Mucosa of rectum (tissue), 2 donors: ENCODE measurements around the gene ZMAT3.

Experiments
- H3K27ac ChIP-seq, 2 donors: one replicate each; pipeline ENCODE4 v1.7.0; 2013; ENCODE audit warnings: inconsistent platforms in 2 of 2, low read depth in 2 of 2, low read length in 2 of 2
- H3K27me3 ChIP-seq, 2 donors: one replicate each; pipeline ENCODE4 v1.7.0; 2013; ENCODE audit warnings: low read length in 2 of 2; ENCODE audit not compliant: control insufficient read depth in 2 of 2, insufficient read depth in 2 of 2
- H3K36me3 ChIP-seq, 2 donors: one replicate each; pipeline ENCODE4 v1.7.0; 2013; ENCODE audit warnings: low read length in 2 of 2; ENCODE audit not compliant: control insufficient read depth in 2 of 2, insufficient read depth in 2 of 2
- H3K4me1 ChIP-seq, 2 donors: one replicate each; pipeline ENCODE4 v1.7.0; 2013; ENCODE audit warnings: low read length in 2 of 2, mild to moderate bottlenecking in 1 of 2; ENCODE audit not compliant: control insufficient read depth in 2 of 2, insufficient read depth in 2 of 2
- H3K4me3 ChIP-seq, 2 donors: one replicate each; pipeline ENCODE4 v1.7.0; 2013; ENCODE audit warnings: low read length in 2 of 2
- H3K9ac ChIP-seq, 2 donors: one replicate each; pipeline ENCODE4 v1.7.0; 2013; ENCODE audit warnings: low read length in 2 of 2, low read depth in 1 of 2, mild to moderate bottlenecking in 1 of 2
- H3K9me3 ChIP-seq, 2 donors: one replicate each; pipeline ENCODE4 v1.7.0; 2013; ENCODE audit warnings: low read length in 2 of 2; ENCODE audit not compliant: control insufficient read depth in 2 of 2
- donor health status: healthy.
- donor health status: Normal muscosa, but diverticular disease.

ZMAT3 gene

GRCh38 chr3:179027326-179027900, 44.2 kb downstream of the ZMAT3 start:
- H3K27ac ChIP-seq: no peak overlapping the region
- H3K9ac ChIP-seq: no peak overlapping the region
- H3K4me3 ChIP-seq: no peak overlapping the region
- H3K4me1 ChIP-seq: no peaks in the 10 kb centered on the region
- H3K9me3 ChIP-seq: no peaks in the 10 kb centered on the region
- no peaks in the 10 kb centered on the region for H3K27me3 ChIP-seq
- H3K36me3 ChIP-seq: no peaks in the 10 kb centered on the region

GRCh38 chr3:179026636-179027035, 45.0 kb downstream of the ZMAT3 start:
- no peak overlapping the region for H3K27ac ChIP-seq

GRCh38 chr3:179021119-179021903, 50.3 kb downstream of the ZMAT3 start:
- Histone ChIP-seq H3K4me1 (no peaks in the 10 kb centered on the region), H3K27me3 (no peaks in the 10 kb centered on the region), H3K9ac (no peak overlapping the region), H3K4me3 (no peak overlapping the region), H3K36me3 (no peaks in the 10 kb centered on the region), H3K27ac (no peak overlapping the region), H3K9me3 (no peaks in the 10 kb centered on the region)

More at GRCh38 chr3:179026636-179027035, 45.0 kb downstream of the ZMAT3 start:
- H3K27me3 ChIP-seq: no peaks in the 10 kb centered on the region
- no peaks in the 10 kb centered on the region for H3K36me3 ChIP-seq
- H3K9ac ChIP-seq: no peak overlapping the region
- no peak overlapping the region for H3K4me3 ChIP-seq
- no peaks in the 10 kb centered on the region for H3K4me1 ChIP-seq
- no peaks in the 10 kb centered on the region for H3K9me3 ChIP-seq

- Histone ChIP-seq H3K4me3 (no peak overlapping the region), H3K9ac (no peak overlapping the region), H3K4me1 (no peaks in the 10 kb centered on the region), H3K9me3 (no peaks in the 10 kb centered on the region), H3K36me3 (no peaks in the 10 kb centered on the region), H3K27me3 (no peaks in the 10 kb centered on the region), H3K27ac (no peak overlapping the region)
Measured at GRCh38 chr3:179020112-179020511, 51.5 kb downstream of the ZMAT3 start.

- H3K36me3 ChIP-seq: no peaks in the 10 kb centered on the region
- no peaks in the 10 kb centered on the region for H3K27me3 ChIP-seq
- H3K4me3 ChIP-seq: no peak overlapping the region
- no peak overlapping the region for H3K9ac ChIP-seq
- no peaks in the 10 kb centered on the region for H3K9me3 ChIP-seq
- H3K27ac ChIP-seq: no peak overlapping the region
- no peaks in the 10 kb centered on the region for H3K4me1 ChIP-seq
Measured at GRCh38 chr3:179018808-179019207, 52.8 kb downstream of the ZMAT3 start.

GRCh38 chr3:179016979-179017670, 54.5 kb downstream of the ZMAT3 start:
- no peaks in the 10 kb centered on the region for H3K9me3 ChIP-seq
- H3K36me3 ChIP-seq: no peaks in the 10 kb centered on the region
- no peaks in the 10 kb centered on the region for H3K4me1 ChIP-seq
- H3K4me3 ChIP-seq: no peak overlapping the region
- H3K9ac ChIP-seq: no peak overlapping the region
- no peaks in the 10 kb centered on the region for H3K27me3 ChIP-seq
- no peak overlapping the region for H3K27ac ChIP-seq

GRCh38 chr3:179015551-179016020, 56.0 kb downstream of the ZMAT3 start:
- Histone ChIP-seq H3K4me1 (no peaks in the 10 kb centered on the region), H3K4me3 (no peak overlapping the region), H3K9me3 (no peaks in the 10 kb centered on the region), H3K27ac (no peak overlapping the region), H3K27me3 (no peaks in the 10 kb centered on the region), H3K9ac (no peak overlapping the region), H3K36me3 (no peaks in the 10 kb centered on the region)

- Histone ChIP-seq H3K27ac (no peak overlapping the region), H3K9ac (no peak overlapping the region), H3K4me1 (no peaks in the 10 kb centered on the region), H3K9me3 (no peaks in the 10 kb centered on the region), H3K4me3 (no peak overlapping the region), H3K36me3 (no peaks in the 10 kb centered on the region), H3K27me3 (no peaks in the 10 kb centered on the region)
Measured at GRCh38 chr3:179005706-179006105, 65.9 kb downstream of the ZMAT3 start.

GRCh38 chr3:179005213-179005612, 66.4 kb downstream of the ZMAT3 start:
- Histone ChIP-seq H3K27me3 (no peaks in the 10 kb centered on the region), H3K9ac (no peak overlapping the region), H3K9me3 (no peaks in the 10 kb centered on the region), H3K4me1 (no peaks in the 10 kb centered on the region), H3K27ac (no peak overlapping the region), H3K4me3 (no peak overlapping the region), H3K36me3 (no peaks in the 10 kb centered on the region)

- H3K36me3 ChIP-seq: no peaks in the 10 kb centered on the region
- H3K27me3 ChIP-seq: no peaks in the 10 kb centered on the region
- H3K4me1 ChIP-seq: no peaks in the 10 kb centered on the region
- no peaks in the 10 kb centered on the region for H3K9me3 ChIP-seq
- H3K27ac ChIP-seq: no peak overlapping the region
- no peak overlapping the region for H3K9ac ChIP-seq
- no peak overlapping the region for H3K4me3 ChIP-seq
Measured at GRCh38 chr3:179000659-179001058, 71.0 kb downstream of the ZMAT3 start.
